HG03025 (cell line): ENCODE measurements around the gene AP5Z1.

Experiments used
- ATAC-seq: cut with Tn5 transposase; IDR thresholded peaks from one replicate; pipeline ENCODE4 v1.9.1; 2021; ENCODE audit warnings: mild to moderate bottlenecking, moderate library complexity; ENCODE audit not compliant: unreplicated experiment, low FRiP score

The AP5Z1 gene, protein sequence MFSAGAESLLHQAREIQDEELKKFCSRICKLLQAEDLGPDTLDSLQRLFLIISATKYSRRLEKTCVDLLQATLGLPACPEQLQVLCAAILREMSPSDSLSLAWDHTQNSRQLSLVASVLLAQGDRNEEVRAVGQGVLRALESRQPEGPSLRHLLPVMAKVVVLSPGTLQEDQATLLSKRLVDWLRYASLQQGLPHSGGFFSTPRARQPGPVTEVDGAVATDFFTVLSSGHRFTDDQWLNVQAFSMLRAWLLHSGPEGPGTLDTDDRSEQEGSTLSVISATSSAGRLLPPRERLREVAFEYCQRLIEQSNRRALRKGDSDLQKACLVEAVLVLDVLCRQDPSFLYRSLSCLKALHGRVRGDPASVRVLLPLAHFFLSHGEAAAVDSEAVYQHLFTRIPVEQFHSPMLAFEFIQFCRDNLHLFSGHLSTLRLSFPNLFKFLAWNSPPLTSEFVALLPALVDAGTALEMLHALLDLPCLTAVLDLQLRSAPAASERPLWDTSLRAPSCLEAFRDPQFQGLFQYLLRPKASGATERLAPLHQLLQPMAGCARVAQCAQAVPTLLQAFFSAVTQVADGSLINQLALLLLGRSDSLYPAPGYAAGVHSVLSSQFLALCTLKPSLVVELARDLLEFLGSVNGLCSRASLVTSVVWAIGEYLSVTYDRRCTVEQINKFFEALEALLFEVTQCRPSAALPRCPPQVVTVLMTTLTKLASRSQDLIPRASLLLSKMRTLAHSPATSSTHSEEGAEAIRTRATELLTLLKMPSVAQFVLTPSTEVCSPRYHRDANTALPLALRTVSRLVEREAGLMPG

DNA sequence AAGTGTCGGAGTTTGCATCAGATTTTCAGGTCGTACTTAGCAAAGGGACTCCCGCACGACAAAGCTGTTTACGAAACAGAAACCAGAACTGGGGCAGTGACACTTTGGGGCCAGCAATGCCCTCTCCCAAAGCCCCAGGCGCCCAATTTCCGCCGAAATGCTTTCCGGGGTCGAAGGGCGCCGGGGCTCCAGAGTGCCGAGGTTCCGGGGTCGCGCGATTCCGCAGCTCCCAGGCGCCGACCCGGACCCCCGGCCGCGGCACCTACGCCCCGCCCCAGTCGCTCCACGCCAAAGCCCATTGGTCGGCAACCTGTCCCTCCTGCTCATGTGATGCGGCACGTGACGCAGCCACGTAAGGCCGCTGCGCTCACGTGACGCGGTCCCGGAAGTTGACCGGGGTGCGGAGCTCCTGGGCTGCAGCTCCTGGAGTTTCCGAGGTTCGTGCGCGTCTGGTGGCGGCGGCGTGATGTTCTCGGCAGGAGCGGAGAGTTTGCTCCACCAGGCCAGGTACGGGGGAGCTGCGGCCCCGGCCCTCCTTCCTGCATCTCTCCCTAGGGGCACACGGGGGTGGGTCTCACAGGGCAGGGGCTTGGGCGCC is at the start of gene AP5Z1:
AP5Z1 (plus strand) TSS at position 374 of the 598 bp plus-strand sequence; CDS start at position 467, 93 bp downstream.
- peak; percentile 90 for ATAC-seq

DNA sequence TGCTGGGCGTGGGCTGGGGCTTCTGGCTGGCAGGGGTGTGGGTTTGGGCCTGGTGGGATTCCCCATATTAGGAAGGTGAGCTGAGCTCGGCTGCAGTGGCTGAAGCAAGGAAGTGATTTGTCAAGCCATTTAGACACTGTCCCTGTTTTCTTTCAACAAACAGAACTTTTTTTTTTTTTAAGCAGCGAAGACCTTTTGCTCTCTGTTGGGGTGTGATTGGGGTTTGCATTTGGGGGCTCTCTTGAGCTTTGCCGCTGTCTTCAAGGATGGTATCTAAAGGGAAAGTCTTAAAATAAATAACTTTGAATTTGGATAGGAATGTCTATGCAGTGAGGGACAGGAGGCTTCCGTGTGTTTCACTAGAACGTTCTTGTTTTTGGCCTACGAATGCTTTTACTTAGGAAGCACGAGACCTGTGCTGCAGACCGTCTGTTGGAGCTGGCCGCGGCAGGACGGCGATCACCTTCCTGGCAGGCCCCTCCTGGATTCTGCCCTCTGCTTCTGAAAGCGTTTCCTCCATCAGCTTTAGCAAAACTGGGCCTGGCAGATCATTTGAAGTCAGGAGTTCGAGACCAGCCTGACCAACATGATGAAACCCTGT is 49.5 kb upstream of the AP5Z1 start:
- ATAC-seq = no peak

GRCh38 chr7:4726566-4726965 is 48.9 kb upstream of the AP5Z1 start:
- no peak for ATAC-seq

DNA sequence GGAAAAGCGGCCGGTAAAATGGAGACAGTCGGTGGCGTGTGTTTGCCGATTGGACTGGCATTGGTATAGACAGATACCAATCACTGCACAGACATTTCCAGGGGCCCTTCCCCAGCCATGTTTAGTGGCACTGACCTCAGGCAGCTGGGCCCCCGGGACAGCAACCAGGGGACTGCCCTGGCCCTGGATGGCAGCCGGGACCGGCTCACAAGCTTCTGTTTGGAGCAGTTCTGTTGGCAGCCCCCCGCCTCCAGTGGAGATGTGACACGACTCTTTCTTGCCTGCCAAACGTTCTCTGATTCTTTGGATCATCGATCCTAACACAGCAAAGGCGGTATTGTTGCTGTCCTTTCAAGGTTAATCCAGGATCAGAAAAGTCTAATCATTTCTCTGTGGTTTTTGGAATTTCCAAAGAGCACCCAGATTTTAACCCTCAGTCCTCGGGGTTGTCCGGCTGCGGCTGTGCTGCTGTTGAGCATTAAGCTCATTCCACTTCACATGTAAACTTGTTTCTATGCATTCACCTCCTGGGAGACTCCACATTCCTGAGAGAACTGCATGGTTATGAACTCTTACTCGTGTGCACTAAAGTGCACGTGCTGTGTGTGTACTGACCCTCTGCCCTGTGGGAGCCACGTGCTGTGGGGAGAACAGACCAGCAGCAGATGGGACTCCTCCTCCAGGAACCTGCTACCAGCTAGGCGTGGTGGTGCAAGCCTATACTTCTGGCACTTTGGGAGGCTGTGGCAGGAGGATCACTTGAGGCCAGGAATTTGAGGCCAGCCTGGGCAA is 47.3 kb upstream of the AP5Z1 start:
- no peak for ATAC-seq

DNA sequence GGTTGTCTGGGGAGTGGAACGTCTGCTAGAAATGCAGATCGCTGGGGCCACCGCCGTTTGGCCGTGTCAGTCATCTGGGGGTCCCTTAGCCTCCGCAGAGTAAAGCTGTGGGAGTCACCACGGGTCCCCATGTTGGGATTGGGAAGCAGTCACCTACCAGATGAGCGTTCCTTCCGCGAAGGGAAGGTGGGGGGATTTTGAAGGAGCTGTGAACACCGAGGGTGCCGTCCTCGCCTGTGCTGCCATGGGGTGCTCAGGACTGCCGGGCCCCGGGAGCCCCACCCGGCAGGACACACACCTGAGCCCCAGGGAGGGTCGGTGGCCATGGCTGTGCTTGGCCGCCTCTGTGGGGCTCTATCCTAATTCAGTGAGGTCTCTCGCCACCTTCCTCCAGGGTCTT is 46.2 kb upstream of the AP5Z1 start:
- no peak for ATAC-seq

GRCh38 chr7:4730276-4730675 is 45.1 kb upstream of the AP5Z1 start:
- ATAC-seq = no peak

GRCh38 chr7:4730971-4731370 is 44.5 kb upstream of the AP5Z1 start:
- ATAC-seq = no peak

DNA sequence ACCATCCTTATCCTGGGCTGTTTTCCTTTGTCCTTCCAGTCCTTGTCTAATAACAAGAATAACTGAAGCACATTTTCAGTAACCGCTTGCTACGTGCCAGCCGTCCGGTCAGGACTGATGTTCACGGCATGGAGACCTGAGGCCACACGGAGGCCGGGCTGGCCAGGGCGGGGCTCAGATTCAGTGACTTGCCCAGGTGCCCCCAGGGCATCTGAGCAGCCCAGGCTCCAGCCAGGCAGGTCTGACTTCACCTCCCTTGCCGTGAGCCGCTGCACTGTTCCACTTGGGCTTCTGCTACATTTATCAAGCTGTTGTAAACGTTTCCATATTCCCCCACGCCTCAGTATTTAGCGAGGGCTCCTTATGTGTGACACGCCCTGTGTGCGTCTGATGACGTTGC is 43.6 kb upstream of the AP5Z1 start:
- no peak for ATAC-seq

DNA sequence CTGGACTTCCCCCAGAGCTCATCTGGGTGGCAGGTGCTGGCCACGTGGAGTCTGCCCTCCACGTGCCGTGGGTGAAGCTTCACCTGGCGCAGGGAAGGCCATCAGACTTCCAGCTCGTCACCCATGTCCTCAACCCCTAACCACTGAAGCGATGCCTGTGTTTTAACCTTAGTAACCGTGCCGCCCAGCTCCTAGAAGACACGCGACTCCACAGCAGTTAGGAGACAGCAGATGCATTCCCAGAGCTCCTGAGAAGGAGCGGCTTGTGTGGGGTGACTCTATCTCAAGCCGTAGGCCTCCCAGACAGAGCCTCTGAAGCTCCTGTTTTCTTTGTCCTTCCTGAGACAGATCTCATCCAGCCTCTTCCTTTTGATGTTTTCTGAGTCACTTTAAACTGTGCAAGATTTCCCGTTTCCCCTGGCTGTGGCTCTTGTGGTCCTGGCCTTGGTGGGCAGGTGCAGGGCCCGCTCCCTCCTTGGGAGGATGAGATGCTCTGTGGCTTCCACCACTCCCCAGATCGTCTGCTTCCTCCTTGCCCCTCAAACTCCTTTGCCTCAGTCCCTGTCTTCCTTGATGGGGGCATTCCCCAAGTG is 41.4 kb upstream of the AP5Z1 start:
- ATAC-seq = no peak

GRCh38 chr7:4734587-4735345 is 40.7 kb upstream of the AP5Z1 start:
- ATAC-seq = no peak

GRCh38 chr7:4737300-4737699 is 38.1 kb upstream of the AP5Z1 start:
- no peak for ATAC-seq

DNA sequence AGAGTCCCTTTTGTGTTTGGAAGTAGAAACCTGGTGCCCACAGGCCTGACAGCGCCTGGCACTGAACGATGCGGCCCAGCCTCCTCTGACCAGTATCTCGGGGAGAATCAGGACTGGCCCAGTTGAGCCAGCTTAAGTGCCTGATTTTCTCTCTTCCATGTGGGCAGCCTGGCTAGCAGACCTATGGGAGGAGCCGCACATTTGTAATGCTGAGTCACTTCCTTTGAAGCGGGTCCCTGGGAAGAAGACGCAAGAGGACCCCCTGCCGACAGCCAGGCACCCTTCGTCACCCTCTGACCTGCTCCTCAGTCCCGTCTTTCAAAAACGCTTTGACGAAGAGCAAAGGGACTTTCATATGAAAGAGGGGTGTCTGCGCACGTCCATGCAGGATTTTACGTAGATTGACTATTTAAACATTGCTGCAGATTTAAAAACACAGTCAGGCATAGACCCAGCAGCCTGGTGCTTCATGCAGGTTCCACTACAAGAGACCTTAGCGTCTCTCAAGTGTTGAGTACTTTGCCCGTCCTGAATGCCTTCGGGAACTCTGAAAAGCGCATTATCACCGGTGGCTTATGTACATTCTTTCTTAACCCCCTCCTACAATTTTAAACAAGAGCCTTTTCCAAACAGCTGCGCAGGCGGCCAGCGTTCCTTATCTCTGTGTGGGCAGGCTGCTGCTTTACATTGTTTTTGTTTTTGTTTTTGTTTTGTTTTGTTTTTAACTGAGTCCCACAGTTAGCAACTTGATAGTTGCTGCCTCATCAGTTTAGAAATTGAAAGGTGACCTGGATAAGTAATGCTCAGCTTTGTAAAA is 36.5 kb upstream of the AP5Z1 start:
- no peak for ATAC-seq

- ATAC-seq = no peak
Measured at GRCh38 chr7:4739528-4739992, 35.9 kb upstream of the AP5Z1 start.

GRCh38 chr7:4740796-4741195 is 34.6 kb upstream of the AP5Z1 start:
- no peak for ATAC-seq

- no peak for ATAC-seq
Measured at GRCh38 chr7:4742051-4742573, 33.3 kb upstream of the AP5Z1 start.

DNA sequence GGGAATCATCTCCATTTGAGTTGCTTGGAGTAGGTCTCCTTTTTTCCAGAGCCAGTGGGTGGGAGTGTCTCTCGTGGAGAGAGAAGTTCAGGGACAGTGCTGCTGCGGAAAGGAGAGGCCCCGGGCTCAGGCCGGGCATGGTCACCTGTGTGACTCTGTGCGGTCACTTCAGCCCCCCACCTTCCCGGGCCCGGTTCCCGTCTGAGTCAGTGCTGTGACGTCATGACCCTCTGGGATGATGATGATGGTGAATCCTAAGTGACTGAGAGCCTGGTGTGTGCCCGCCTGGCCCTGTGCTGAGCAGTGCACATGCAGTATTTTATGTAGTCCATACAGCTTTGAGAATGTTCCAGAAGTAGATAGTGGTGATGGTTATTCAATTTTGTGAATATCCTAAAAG is 32.6 kb upstream of the AP5Z1 start:
- ATAC-seq = no peak

DNA sequence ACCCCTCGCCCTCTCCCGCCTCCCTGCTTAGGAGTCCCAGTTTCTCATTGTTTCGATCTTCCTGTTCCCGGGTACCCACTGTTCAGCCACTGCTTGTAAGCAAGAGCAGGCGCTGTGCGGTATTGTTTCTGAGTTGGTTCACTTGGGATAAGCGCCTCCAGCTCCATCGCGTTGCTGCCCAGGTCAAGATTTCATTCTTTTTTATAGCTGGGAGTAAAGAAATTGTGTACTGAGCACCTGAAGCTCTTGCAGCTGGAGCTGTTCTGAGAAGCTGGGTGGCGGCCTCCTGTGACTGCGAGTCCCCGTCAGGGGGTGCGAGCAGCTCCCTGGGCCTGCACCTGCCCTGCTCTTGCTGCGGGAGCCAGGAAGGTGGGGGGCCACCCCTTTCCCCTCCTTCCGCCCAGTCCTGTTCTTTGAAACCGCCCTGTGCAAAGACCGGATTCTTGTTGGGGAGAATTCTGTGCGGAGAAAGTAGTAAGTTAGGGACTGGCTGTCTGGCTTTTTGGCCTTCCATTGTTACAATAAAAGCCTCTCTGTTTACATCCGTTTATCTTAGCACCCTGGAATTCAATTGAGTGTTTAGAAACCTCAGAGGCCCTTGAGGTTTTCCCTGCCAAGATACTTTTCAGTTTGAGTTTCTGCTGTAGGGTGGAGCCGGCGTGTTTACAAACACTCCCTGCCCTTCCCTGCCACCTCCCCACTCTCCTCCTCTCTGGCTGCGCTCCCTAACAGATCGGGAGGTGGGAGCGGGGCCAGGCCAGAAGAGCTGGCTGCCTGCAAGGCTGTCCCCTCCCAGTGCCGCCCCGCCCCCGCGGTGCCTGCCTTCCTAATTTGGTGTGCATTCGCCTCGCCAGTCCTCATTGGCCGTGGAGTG is 30.8 kb upstream of the AP5Z1 start:
- peak; percentile 82 for ATAC-seq
